K562 (cell line): ENCODE results near the gene UQCRFS1.

Experiments
- ARID2 ChIP-seq: fragments of 450-650 bp; IDR thresholded peaks from 2 replicates; pipeline ENCODE4 v1.6.1; 2017; ENCODE audit warnings: antibody characterized with exemption, mild to moderate bottlenecking
- EZH2 ChIP-seq: IDR thresholded peaks from 2 replicates; pipeline ENCODE4 v1.6.1; 2012; ENCODE audit warnings: low read depth, mild to moderate bottlenecking, inconsistent platforms, low read length, borderline replicate concordance
- GABPA ChIP-seq: fragments of 200-800 bp; sonication (Bioruptor generic); conservative IDR thresholded peaks from 2 replicates; pipeline ENCODE4 v1.6.1; 2016; ENCODE audit warnings: low read depth, missing genetic modification characterization, missing compliant biosample characterization
- MAFK ChIP-seq: IDR thresholded peaks from 2 replicates; pipeline ENCODE4 v1.6.1; 2011; ENCODE audit warnings: low read length, improper control_type of control experiment
- NRF1 ChIP-seq, 2 experiments: fragments of 450-650 bp; IDR thresholded peaks in 1 of 2; conservative IDR thresholded peaks in 1 of 2; 2 replicates each; pipeline ENCODE4 v1.6.1; 2014; ENCODE audit warnings: mild to moderate bottlenecking in 2 of 2
- SAFB2 ChIP-seq: fragments of 200-400 bp; formaldehyde crosslinking; IDR thresholded peaks from 2 replicates; pipeline ENCODE4 v1.6.1; 2018; ENCODE audit warnings: borderline replicate concordance, low read length, low read depth, moderate library complexity; ENCODE audit not compliant: severe bottlenecking
- ZFPM2 ChIP-seq: fragments of 250-450 bp; sonication (Bioruptor Pico); IDR thresholded peaks from 2 replicates; pipeline ENCODE4 v1.5.1; 2022; ENCODE audit warnings: mild to moderate bottlenecking
- ZNF76 ChIP-seq: fragments of 250-450 bp; sonication (Bioruptor Pico); IDR thresholded peaks from 2 replicates; pipeline ENCODE4 v1.4.0; 2020; ENCODE audit warnings: mild to moderate bottlenecking, moderate library complexity, borderline replicate concordance
- TF ChIP-seq, protein P1 (sequence below), 3 experiments: IDR thresholded peaks in 2 of 3; conservative IDR thresholded peaks in 1 of 3; 2 replicates each; pipeline ENCODE4 v1.5.1; 2011 to 2012; ENCODE audit warnings: low read length in 3 of 3, mild to moderate bottlenecking in 3 of 3, control low read depth in 2 of 3, improper control_type of control experiment in 1 of 3, inconsistent platforms in 1 of 3, low read depth in 1 of 3, mixed read lengths in 1 of 3, moderate library complexity in 1 of 3; ENCODE audit not compliant: insufficient read depth in 2 of 3
- TF ChIP-seq, protein P2 (sequence below): sonication (generic); formaldehyde crosslinking; IDR thresholded peaks from 2 replicates; pipeline ENCODE4 v1.9.0; 2022; ENCODE audit warnings: mild to moderate bottlenecking, missing genetic modification reagents

DNA sequence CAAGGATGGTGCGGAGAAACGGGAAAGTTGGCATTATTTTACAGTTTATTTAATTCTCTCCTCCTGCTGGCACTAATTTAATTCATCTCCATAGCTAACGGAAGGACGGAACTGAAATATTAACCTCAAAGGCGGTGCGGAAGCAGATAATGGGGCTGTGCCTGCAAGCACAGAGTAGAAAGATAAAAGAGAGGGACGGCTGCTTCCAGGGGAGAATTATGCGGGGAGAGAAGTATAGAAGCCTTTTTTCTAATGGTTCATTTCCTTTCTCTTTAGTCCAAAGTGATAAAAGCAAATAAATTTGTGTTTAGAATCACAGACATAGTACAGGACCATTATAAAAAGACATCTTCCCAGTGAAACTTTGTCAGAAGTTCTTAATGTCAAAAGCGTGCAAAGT is 34.5 kb upstream of the UQCRFS1 start:
- TF ChIP-seq EZH2 (no peak), SAFB2 (no peak), ZNF76 (no peak), GABPA (no peak), MAFK (no peak), ZFPM2 (CRISPR knock-in tag) (no peak), NRF1 (conservative IDR thresholded peaks at IDR 0.05 in 1 of 2, IDR thresholded peaks at IDR 0.05 in 1 of 2) (no peak), ARID2 (no peak)
- TF ChIP-seq, protein P1, sequence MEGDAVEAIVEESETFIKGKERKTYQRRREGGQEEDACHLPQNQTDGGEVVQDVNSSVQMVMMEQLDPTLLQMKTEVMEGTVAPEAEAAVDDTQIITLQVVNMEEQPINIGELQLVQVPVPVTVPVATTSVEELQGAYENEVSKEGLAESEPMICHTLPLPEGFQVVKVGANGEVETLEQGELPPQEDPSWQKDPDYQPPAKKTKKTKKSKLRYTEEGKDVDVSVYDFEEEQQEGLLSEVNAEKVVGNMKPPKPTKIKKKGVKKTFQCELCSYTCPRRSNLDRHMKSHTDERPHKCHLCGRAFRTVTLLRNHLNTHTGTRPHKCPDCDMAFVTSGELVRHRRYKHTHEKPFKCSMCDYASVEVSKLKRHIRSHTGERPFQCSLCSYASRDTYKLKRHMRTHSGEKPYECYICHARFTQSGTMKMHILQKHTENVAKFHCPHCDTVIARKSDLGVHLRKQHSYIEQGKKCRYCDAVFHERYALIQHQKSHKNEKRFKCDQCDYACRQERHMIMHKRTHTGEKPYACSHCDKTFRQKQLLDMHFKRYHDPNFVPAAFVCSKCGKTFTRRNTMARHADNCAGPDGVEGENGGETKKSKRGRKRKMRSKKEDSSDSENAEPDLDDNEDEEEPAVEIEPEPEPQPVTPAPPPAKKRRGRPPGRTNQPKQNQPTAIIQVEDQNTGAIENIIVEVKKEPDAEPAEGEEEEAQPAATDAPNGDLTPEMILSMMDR (IDR thresholded peaks at IDR 0.05 in 2 of 3, conservative IDR thresholded peaks at IDR 0.05 in 1 of 3; ENCODE audit: insufficient read depth in 2 of 3, low read depth in 1 of 3, low read length in 3 of 3) = no peak
- TF ChIP-seq, protein P2, sequence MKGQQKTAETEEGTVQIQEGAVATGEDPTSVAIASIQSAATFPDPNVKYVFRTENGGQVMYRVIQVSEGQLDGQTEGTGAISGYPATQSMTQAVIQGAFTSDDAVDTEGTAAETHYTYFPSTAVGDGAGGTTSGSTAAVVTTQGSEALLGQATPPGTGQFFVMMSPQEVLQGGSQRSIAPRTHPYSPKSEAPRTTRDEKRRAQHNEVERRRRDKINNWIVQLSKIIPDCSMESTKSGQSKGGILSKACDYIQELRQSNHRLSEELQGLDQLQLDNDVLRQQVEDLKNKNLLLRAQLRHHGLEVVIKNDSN (CRISPR knock-in tag) = no peak
